SU-DHL-6 (cell line): ENCODE measurements around the gene CCDC7.
"Not testable (repeated sequence)": the region's sequence is repeated elsewhere in the genome, so short reads cannot be mapped to it uniquely, and the experiment has no call there.

Experiments
- H2AFZ ChIP-seq: fragments of 200-600 bp; sonication (generic); 2 replicates; pipeline ENCODE4 v1.6.1; 2014; ENCODE audit warnings: low read depth, mild to moderate bottlenecking, moderate library complexity, mixed read lengths, antibody characterized with exemption, low read length; ENCODE audit not compliant: severe bottlenecking
- H3F3A ChIP-seq: fragments of 200-600 bp; shearing (Covaris generic); 2 replicates; pipeline ENCODE4 v1.6.0; 2016; ENCODE audit warnings: antibody characterized with exemption, mild to moderate bottlenecking; ENCODE audit not compliant: insufficient read depth
- H3K27ac ChIP-seq: fragments of 200-600 bp; sonication (generic); 2 replicates; pipeline ENCODE4 v1.5.1; 2016; ENCODE audit warnings: low read depth, mild to moderate bottlenecking, low read length, moderate library complexity, mixed read lengths
- H3K27me3 ChIP-seq: fragments of 200-600 bp; sonication (generic), shearing (Covaris generic); 2 replicates; pipeline ENCODE4 v1.6.0; 2014; ENCODE audit warnings: mild to moderate bottlenecking, low read length
- H3K36me3 ChIP-seq: fragments of 200-600 bp; sonication (generic); 2 replicates; pipeline ENCODE4 v1.6.1; 2014; ENCODE audit warnings: mild to moderate bottlenecking, low read length, mixed read lengths
- H3K4me2 ChIP-seq: fragments of 300-600, 200-600 bp; shearing (Covaris generic), sonication (generic); 2 replicates; pipeline ENCODE4 v1.6.0; 2014; ENCODE audit warnings: low read length, low read depth, mild to moderate bottlenecking; ENCODE audit not compliant: poor library complexity, severe bottlenecking
- H3K4me3 ChIP-seq: fragments of 200-600 bp; sonication (generic); 2 replicates; pipeline ENCODE4 v1.5.1; 2014; ENCODE audit warnings: antibody characterized with exemption, low read length, mild to moderate bottlenecking, mixed read lengths; ENCODE audit not compliant: insufficient read depth, poor library complexity, severe bottlenecking
- H3K79me2 ChIP-seq: fragments of 200-600 bp; sonication (generic); 2 replicates; pipeline ENCODE4 v1.6.1; 2014; ENCODE audit warnings: mild to moderate bottlenecking, low read length, moderate library complexity; ENCODE audit not compliant: insufficient read depth
- H3K9ac ChIP-seq: fragments of 200-600 bp; sonication (generic); 2 replicates; pipeline ENCODE4 v1.7.0; 2014; ENCODE audit warnings: mild to moderate bottlenecking, low read length
- H3K9me2 ChIP-seq: fragments of 200-600 bp; sonication (generic); replicated peaks from 2 replicates; pipeline ENCODE4 v1.6.1; 2014; ENCODE audit warnings: low read length; ENCODE audit not compliant: insufficient read depth
- H3K9me3 ChIP-seq: fragments of 200-600 bp; sonication (generic); 2 replicates; pipeline ENCODE4 v1.6.1; 2014; ENCODE audit warnings: low read length, mixed read lengths; ENCODE audit not compliant: insufficient read depth
- H4K20me1 ChIP-seq: fragments of 200-600 bp; sonication (generic); 2 replicates; pipeline ENCODE4 v1.6.1; 2014; ENCODE audit warnings: low read depth, mild to moderate bottlenecking, antibody characterized with exemption, low read length, moderate library complexity, mixed read lengths
- EZH2phosphoT487 ChIP-seq: fragments of 200-600 bp; sonication (generic), shearing (Covaris generic); conservative IDR thresholded peaks from 2 replicates; pipeline ENCODE4 v1.6.1; 2018; ENCODE audit warnings: mild to moderate bottlenecking, antibody characterized with exemption, low read length, moderate library complexity, mixed read lengths
- TF ChIP-seq, protein P1 (sequence below): fragments of 200-600 bp; sonication (generic); IDR thresholded peaks from one replicate; pipeline ENCODE4 v1.5.1; 2017; ENCODE audit warnings: antibody characterized with exemption, mild to moderate bottlenecking, low read length, moderate library complexity; ENCODE audit not compliant: insufficient read depth, poor library complexity, severe bottlenecking

The CCDC7 gene

GRCh38 chr10:32481606-32482005 is 35.7 kb downstream of the CCDC7 start:
- no peak for TF ChIP-seq EZH2phosphoT487
- TF ChIP-seq, protein P1, sequence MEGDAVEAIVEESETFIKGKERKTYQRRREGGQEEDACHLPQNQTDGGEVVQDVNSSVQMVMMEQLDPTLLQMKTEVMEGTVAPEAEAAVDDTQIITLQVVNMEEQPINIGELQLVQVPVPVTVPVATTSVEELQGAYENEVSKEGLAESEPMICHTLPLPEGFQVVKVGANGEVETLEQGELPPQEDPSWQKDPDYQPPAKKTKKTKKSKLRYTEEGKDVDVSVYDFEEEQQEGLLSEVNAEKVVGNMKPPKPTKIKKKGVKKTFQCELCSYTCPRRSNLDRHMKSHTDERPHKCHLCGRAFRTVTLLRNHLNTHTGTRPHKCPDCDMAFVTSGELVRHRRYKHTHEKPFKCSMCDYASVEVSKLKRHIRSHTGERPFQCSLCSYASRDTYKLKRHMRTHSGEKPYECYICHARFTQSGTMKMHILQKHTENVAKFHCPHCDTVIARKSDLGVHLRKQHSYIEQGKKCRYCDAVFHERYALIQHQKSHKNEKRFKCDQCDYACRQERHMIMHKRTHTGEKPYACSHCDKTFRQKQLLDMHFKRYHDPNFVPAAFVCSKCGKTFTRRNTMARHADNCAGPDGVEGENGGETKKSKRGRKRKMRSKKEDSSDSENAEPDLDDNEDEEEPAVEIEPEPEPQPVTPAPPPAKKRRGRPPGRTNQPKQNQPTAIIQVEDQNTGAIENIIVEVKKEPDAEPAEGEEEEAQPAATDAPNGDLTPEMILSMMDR = no peak
- H3K4me3 ChIP-seq = no peak overlapping the region
- peaks cover 5% of the 10 kb centered on the region; the same call in 1 of the 2 replicates for H3K9me3 ChIP-seq
- H3K27ac ChIP-seq = no peak overlapping the region
- H3K9ac ChIP-seq = no peak overlapping the region
- peaks cover 16% of the 10 kb centered on the region; the same call in 1 of the 2 replicates for H3K36me3 ChIP-seq
- H4K20me1 ChIP-seq = no peaks in the 10 kb centered on the region
- no peaks in the 10 kb centered on the region for H3K9me2 ChIP-seq
- no peaks in the 10 kb centered on the region for H3F3A ChIP-seq
- H3K27me3 ChIP-seq = no peaks in the 10 kb centered on the region
- H3K4me2 ChIP-seq = no peak overlapping the region
- no peak overlapping the region for H2AFZ ChIP-seq
- H3K79me2 ChIP-seq = no peaks in the 10 kb centered on the region

- not testable (repeated sequence) for H3K9me3 ChIP-seq, H4K20me1 ChIP-seq, H3F3A ChIP-seq, H3K4me2 ChIP-seq, H3K27me3 ChIP-seq, H3K9me2 ChIP-seq, H3K27ac ChIP-seq, H3K4me3 ChIP-seq, H2AFZ ChIP-seq, H3K9ac ChIP-seq, H3K79me2 ChIP-seq
- peaks cover 16% of the 10 kb centered on the region; the same call in 1 of the 2 replicates for H3K36me3 ChIP-seq
Observed at GRCh38 chr10:32483019-32483502, 37.1 kb downstream of the CCDC7 start.

- not testable (repeated sequence) for H3K9me2 ChIP-seq, H3K36me3 ChIP-seq, H2AFZ ChIP-seq, H3K4me3 ChIP-seq, H3K79me2 ChIP-seq, H3K27me3 ChIP-seq, H3K9me3 ChIP-seq, H3K4me2 ChIP-seq, H3K9ac ChIP-seq, H3F3A ChIP-seq, H3K27ac ChIP-seq, H4K20me1 ChIP-seq
Observed at GRCh38 chr10:32488038-32488437, 42.1 kb downstream of the CCDC7 start.

DNA sequence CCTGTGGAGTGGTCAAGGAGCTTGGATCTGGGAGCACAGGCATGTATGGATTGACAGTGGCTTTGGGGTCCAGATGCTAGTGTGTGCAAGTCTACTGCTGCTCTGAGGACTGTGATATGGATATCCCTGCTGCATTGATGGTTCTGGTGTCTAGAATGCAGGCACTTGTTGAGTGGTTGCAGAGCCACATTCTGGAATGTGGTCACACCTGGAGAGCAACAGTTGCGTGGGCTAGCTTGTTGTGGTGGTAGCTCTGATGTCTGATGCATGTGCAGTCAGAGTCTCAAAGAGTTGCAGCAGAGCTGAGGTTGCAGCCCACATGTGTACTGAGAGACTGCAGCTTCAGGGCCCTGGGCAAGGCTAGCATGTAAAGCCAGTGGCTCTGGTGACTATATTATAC is 43.2 kb downstream of the CCDC7 start:
- H3K4me3 ChIP-seq = no peak overlapping the region
- H3K4me2 ChIP-seq = no peak overlapping the region
- H3K9ac ChIP-seq = no peak overlapping the region
- TF ChIP-seq, protein P1 = no peak
- no peak for TF ChIP-seq EZH2phosphoT487
- H3K9me2 ChIP-seq = no peaks in the 10 kb centered on the region
- no peaks in the 10 kb centered on the region for H3K36me3 ChIP-seq
- no peak overlapping the region for H2AFZ ChIP-seq
- H3K79me2 ChIP-seq = no peaks in the 10 kb centered on the region
- H3K27me3 ChIP-seq = no peaks in the 10 kb centered on the region
- no peaks in the 10 kb centered on the region for H3F3A ChIP-seq
- no peaks in the 10 kb centered on the region for H4K20me1 ChIP-seq
- no peak overlapping the region for H3K27ac ChIP-seq
- H3K9me3 ChIP-seq = no peaks in the 10 kb centered on the region
